Naive thymus-derived CD8-positive, alpha-beta T cell (primary cell): ENCODE results near the gene TNNI2. TPM values are rescaled to one million over a fixed set of nuclear protein-coding genes. Genes with fewer than 3 reads are reported as not detected.
"Not testable (repeated sequence)": the region's sequence is repeated elsewhere in the genome, so short reads cannot be mapped to it uniquely, and the experiment has no call there.

Experiments
- ATAC-seq, 2 donors: fragments of 150-1000 bp; cut with Tn5 transposase in 1 of 2; sonication (Bioruptor Pico), chemical (Tn5 transposase) in 1 of 2; 1 replicate in 1 of 2; 2 replicates in 1 of 2; pipeline ENCODE4 v1.10.0; 2021; ENCODE audit warnings: mild to moderate bottlenecking in 2 of 2, moderate library complexity in 2 of 2
- POLR2A ChIA-PET: fragments of 350-600 bp; sonication (Branson Sonifier 250); formaldehyde crosslinking; loops from one replicate; lab custom pipeline; 2021; ENCODE audit warnings: antibody characterized with exemption; lab: Charles Lee
- DNase-seq, 10 donors: peaks; one replicate each; pipeline versions ENCODE4 v3.0.0 to v3.0.0-alpha.2; 2020 to 2022
- H3K27ac Mint-ChIP-seq, 10 donors: one replicate each; pipeline ENCODE4 v1.8.0; 2020 to 2022; ENCODE audit warnings: mild to moderate bottlenecking in 10 of 10, mixed read lengths in 10 of 10, moderate library complexity in 4 of 10, inconsistent platforms in 1 of 10
- H3K27me3 Mint-ChIP-seq, 5 donors: one replicate each; pipeline ENCODE4 v1.8.0; 2021 to 2022; ENCODE audit warnings: mixed read lengths in 5 of 5
- H3K36me3 Mint-ChIP-seq, 3 donors: one replicate each; pipeline ENCODE4 v1.8.0; 2020 to 2022; ENCODE audit warnings: mixed read lengths in 3 of 3, mild to moderate bottlenecking in 2 of 3, inconsistent platforms in 1 of 3
- H3K4me1 Mint-ChIP-seq, 4 donors: one replicate each; pipeline ENCODE4 v1.8.0; 2021 to 2022; ENCODE audit warnings: mixed read lengths in 4 of 4
- H3K4me3 Mint-ChIP-seq, 10 donors: one replicate each; pipeline ENCODE4 v1.8.0; 2020 to 2022; ENCODE audit warnings: mild to moderate bottlenecking in 10 of 10, mixed read lengths in 10 of 10, moderate library complexity in 6 of 10, inconsistent platforms in 1 of 10
- H3K9me3 Mint-ChIP-seq, 9 donors: one replicate each; pipeline ENCODE4 v1.8.0; 2020 to 2022; ENCODE audit warnings: mixed read lengths in 9 of 9, mild to moderate bottlenecking in 3 of 9, inconsistent platforms in 1 of 9, moderate library complexity in 1 of 9
- polyA plus RNA-seq, 3 donors: library from polyadenylated mRNA; unstranded; fragments of 300-500 nt; fragmentation: Illumina TruSeq; gene quantifications; one replicate each; pipeline ENCODE4 v1.2.3, GENCODE V29; 2021
- total RNA-seq, 8 experiments: library from RNA in 2 of 8; stranded (reverse) in 2 of 8; gene quantifications; one replicate each; pipeline ENCODE4 v1.2.3 and lab custom pipeline; 2021 to 2026

Gene TNNI2
- total RNA-seq (not detected), polyA plus RNA-seq (not detected), total RNA-seq (lab: John Stamatoyannopoulos, UW) (0 to 0.08 (median 0) reads per million in 6 experiments)

DNA sequence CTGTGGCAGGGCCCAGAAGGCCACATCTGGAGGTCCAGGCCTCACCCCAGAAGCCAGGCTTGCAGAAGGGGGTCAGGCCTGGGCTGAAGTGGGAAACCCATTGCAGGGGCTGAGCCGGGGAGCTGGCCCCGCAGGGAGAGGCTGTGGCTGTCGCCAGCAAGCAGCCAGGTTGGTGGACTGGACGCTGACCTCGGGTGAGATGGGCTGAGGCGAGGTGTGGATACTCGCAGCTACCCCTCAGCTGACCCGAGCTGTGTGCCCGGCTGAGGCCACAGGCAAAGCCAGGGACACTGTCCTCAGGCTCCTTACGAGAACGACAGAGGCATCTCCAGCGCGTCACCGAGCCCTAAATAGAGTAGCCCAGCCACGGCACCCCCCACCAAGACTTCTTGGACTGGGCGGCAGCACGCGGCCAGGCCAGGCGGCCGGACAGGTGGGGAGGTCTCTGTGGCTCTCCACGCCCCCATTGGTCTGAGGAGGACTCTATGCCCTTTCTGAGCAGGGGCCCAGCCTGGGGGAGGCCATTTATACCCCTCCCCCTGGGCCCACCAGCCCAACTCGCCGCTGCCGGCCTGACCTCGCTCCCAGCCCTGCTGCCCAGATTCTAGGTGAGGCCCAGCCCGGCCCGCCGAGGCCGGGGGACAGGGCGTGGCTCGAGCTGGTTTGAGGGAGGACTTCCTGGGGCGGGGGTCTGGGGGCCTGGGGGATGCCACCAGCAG is at the start of gene TNNI2:
TSS of gene TNNI2 (plus strand) at position 556 of the 719 bp plus-strand sequence. CDS start 716 bp downstream, outside the sequence.
- ATAC-seq (no peak), DNase-seq (peak in 1 of 10 donors; percentile 5)
- Mint-ChIP-seq H3K36me3 (no peaks in the 10 kb centered on the region), H3K4me1 (peaks cover 9 to 20% (median 16%) of the 10 kb centered on the region in 4 donors), H3K9me3 (no peaks in the 10 kb centered on the region), H3K27me3 (no peaks in the 10 kb centered on the region), H3K27ac (peak within 1 kb of the TSS in 4 of 10 donors; percentile 53 to 87 (median 68)), H3K4me3 (peak within 1 kb of the TSS in 3 of 10 donors; percentile 14 to 47 (median 34))
- POLR2A ChIA-PET, result interaction anchor here (0.8 to 2.0 kb wide), 6 partner anchors 13 to 109 kb away, joined by 3 to 8 read pairs (median 4); partner anchors contain the start of gene LSP1

DNA sequence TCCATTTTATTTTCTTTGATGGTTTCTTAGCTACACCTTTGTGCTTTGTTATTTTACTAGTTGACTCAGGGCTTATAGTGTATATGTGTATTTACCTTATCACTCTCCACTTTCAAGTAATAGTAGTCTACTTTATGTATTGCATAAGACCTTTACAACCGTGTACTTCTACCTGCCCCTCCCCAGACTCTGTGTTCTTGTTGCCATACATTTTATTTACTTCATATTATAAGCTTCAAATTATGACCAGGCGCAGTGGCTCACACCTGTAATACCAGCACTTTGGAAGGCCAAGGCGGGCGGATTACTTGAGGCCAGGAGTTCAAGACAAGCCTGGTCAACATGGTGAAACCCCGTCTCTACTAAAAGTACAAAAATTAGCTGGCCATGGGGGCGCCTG is 46.9 kb upstream of the TNNI2 start:
- Mint-ChIP-seq H3K27ac (peak overlapping the region in 2 of 10 donors; percentile 14 to 15), H3K9me3 (peaks cover 0 to 11% (median 3%) of the 10 kb centered on the region in 9 donors), H3K4me3 (no peak overlapping the region), H3K4me1 (peaks cover 5 to 11% (median 9%) of the 10 kb centered on the region in 4 donors), H3K27me3 (peaks cover 0 to 8% (median 2%) of the 10 kb centered on the region in 5 donors), H3K36me3 (peaks cover 0 to 4% (median 0%) of the 10 kb centered on the region in 3 donors)
- no peak for DNase-seq
- POLR2A ChIA-PET, result no interaction called here
- no peak for ATAC-seq

DNA sequence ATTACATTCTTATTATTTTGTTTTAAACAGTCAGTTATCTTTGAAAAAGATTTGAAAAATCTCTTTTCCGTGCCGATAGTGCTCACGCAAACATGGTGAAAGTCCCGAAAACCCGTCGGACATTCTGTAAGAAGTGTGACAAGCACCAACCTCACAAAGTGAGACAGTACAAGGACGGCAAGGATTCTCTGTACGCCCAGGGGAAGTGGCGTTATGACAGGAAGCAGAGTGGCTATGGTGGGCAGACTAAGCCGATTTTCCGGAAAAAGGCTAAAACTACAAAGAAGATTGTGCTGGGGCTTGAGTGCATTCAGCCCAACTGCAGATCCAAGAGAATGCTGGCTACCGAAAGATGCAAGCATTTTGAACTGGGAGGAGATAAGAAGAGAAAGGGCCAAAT is 46.3 kb upstream of the TNNI2 start:
- peak overlapping the region in 5 of 10 donors; percentile 6 to 87 (median 39) for H3K27ac Mint-ChIP-seq
- peaks cover 5 to 11% (median 9%) of the 10 kb centered on the region in 4 donors for H3K4me1 Mint-ChIP-seq
- DNase-seq (no peak), ATAC-seq (no peak)
- peak overlapping the region; percentile 26 to 80 (median 72) for H3K4me3 Mint-ChIP-seq
- peaks cover 0 to 4% (median 0%) of the 10 kb centered on the region in 3 donors for H3K36me3 Mint-ChIP-seq
- peaks cover 0 to 11% (median 3%) of the 10 kb centered on the region in 9 donors for H3K9me3 Mint-ChIP-seq
- H3K27me3 Mint-ChIP-seq, result peaks cover 0 to 8% (median 2%) of the 10 kb centered on the region in 5 donors
- POLR2A ChIA-PET, result interaction anchor here (0.6 kb wide), 1 partner anchor 13 kb away, joined by 3 read pairs; no protein-coding TSS in a partner anchor

DNA sequence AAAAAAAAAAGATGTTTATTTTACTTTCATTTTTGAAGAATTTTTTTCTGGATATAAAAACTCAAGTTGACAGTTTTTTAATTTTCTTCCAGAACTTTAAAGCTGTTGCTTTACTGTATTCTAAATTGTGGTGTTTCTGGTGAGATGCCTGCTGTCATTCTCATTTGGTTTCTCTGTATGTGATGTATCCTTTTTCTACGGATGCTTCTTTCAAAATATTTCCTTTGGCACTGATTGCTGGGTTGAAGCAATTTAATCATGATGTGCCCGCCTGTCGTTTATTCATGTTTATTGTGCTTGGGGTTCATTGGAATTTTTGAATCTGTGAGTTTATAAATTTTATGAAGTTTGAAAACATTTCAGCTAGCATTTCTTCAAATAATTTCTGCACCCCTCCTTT is 45.7 kb upstream of the TNNI2 start:
- peak overlapping the region in 3 of 10 donors; percentile 12 to 78 (median 44) for H3K4me3 Mint-ChIP-seq
- no peak overlapping the region for H3K27ac Mint-ChIP-seq
- peaks cover 0 to 11% (median 3%) of the 10 kb centered on the region in 9 donors for H3K9me3 Mint-ChIP-seq
- peaks cover 0 to 4% (median 0%) of the 10 kb centered on the region in 3 donors for H3K36me3 Mint-ChIP-seq
- ATAC-seq, result no peak
- peaks cover 0 to 8% (median 2%) of the 10 kb centered on the region in 5 donors for H3K27me3 Mint-ChIP-seq
- DNase-seq, result no peak
- H3K4me1 Mint-ChIP-seq, result peaks cover 5 to 11% (median 9%) of the 10 kb centered on the region in 4 donors
- POLR2A ChIA-PET, result no interaction called here

DNA sequence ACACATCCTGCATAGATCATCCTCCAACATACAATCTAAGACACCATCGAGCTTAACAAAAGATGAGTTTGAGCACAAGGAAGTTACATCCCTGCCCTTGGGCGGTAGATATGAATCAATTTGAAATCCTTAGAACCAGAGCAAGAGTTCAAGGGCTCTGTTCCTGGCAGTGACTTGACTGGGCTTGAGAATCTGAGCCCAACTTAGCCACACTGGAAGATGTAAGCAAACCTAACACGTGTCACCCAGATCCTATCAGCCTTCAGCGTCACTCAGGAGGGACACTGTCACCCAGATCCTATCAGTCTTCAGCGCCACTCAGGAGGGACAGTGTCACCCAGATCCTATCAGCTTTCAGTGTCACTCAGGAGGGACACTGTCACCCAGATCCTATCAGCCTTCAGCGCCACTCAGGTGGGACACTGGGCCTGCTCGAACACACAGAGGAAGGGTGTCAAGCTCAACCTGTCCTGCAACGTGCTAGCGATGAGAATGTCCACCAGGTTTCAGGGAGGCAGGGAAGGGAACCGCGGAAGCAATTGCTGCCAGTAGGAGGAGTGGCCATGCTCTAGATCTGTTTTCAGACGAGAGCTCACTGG is 42.3 kb upstream of the TNNI2 start:
- ATAC-seq, result no peak
- H3K4me3 Mint-ChIP-seq, result no peak overlapping the region
- DNase-seq, result no peak
- peaks cover 0 to 16% (median 4%) of the 10 kb centered on the region in 5 donors for H3K27me3 Mint-ChIP-seq
- POLR2A ChIA-PET, result interaction anchor here (0.6 kb wide), 1 partner anchor 12 kb away, joined by 3 read pairs; no protein-coding TSS in a partner anchor
- H3K4me1 Mint-ChIP-seq, result peaks cover 3 to 9% (median 7%) of the 10 kb centered on the region in 4 donors
- H3K36me3 Mint-ChIP-seq, result peaks cover 0 to 4% (median 0%) of the 10 kb centered on the region in 3 donors
- H3K27ac Mint-ChIP-seq, result no peak overlapping the region
- peaks cover 0 to 11% (median 3%) of the 10 kb centered on the region in 9 donors for H3K9me3 Mint-ChIP-seq

DNA sequence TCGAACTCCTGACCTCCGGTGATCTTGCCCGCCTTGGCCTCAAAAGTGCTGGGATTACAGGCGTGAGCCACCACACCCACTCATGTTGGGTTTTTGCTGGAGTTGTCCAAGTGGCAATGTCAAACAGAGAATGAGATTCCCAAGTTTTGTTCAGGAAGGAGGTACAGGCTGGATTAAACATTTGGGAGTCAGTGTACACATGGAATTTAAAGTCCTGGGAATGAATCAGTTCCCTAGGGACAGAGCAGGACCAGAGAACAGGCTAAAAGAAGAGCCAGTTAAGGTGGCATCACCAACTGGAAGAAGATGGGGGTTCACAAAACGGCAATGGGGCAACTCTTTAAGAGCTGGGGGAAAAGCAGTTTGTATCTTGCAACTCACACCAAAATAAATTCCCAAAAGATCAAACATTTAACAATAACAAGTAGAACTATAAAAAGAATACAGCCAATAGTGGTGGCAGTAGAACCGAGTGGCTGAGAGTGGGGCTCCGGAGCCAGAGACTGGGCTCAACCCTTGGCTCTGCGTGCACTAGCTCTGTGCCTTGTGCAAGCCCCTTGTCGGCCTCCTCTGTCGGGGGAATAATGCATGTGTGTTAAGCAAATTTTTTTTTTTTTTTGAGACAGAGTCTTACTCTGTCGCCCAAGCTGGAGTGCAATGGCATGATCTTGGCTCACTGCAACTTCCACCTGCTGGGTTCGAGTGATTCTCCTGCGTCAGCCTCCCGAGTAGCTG is 41.2 kb upstream of the TNNI2 start:
- Mint-ChIP-seq H3K4me3 (no peak overlapping the region), H3K27me3 (peaks cover 0 to 17% (median 5%) of the 10 kb centered on the region in 5 donors), H3K9me3 (peaks cover 0 to 8% (median 1%) of the 10 kb centered on the region in 9 donors), H3K36me3 (peaks cover 0 to 3% (median 0%) of the 10 kb centered on the region in 3 donors), H3K4me1 (peaks cover under 1 to 6% (median 4%) of the 10 kb centered on the region in 4 donors), H3K27ac (peak overlapping the region in 2 of 10 donors; percentile 7 to 56)
- no peak for DNase-seq
- no peak for ATAC-seq
- POLR2A ChIA-PET, result no interaction called here

DNA sequence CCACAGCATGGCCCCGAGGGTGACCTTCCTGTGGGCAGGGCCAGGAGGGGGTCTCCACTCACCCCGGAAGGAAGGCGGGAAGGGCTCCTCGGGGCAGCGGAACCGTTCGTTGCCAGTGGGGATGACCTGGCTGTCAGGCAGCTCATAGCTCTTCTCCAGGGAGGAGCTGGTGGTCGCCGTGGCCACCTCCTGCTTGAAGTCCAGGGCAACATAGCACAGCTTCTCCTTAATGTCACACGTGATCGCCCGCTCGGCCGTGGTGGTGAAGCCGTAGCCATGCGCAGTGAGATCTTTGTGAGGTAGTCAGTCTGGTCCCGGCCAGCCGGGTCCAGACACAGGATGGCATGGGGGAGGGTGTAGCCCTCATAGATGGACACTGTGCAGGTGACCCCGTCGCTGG is 35.5 kb upstream of the TNNI2 start:
- Mint-ChIP-seq H3K9me3 (no peaks in the 10 kb centered on the region), H3K4me3 (no peak overlapping the region)

DNA sequence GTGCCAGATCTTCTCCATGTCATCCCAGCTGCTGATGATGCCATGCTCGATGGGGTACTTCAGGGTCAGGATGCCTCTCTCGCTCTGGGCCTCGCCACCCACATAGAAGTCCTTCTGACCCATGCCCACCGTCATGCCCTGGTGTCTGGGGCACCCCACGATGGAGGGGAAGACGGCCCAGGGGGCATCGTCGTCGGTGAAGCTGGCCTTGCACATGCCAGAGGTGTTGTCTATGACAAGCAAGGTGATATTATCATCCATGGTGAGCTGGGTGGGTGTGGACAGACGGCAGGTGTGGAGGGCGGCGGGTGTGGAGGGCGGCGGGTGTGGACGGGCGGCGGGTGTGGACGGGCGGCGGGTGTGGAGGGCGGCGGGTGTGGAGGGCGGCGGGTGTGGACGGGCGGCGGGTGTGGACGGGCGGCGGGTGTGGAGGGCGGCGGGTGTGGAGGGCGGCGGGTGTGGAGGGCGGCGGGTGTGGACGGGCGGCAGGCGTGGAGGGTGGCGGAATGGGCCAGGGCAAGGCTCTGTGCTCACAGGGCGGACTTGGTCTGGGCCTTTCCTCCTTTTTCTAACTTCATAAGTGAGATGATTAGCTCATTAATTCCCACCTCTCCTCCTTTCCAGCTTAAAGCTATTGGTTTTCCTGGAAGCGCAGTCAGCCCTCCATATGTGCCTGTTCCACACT is 34.8 kb upstream of the TNNI2 start:
- H3K4me3 Mint-ChIP-seq, H3K9me3 Mint-ChIP-seq, DNase-seq, H3K4me1 Mint-ChIP-seq, ATAC-seq, POLR2A ChIA-PET, H3K36me3 Mint-ChIP-seq, H3K27ac Mint-ChIP-seq: not testable (repeated sequence)
- peaks cover 0 to 15% (median 9%) of the 10 kb centered on the region in 5 donors for H3K27me3 Mint-ChIP-seq

More for the DNA sequence above, 35.5 kb upstream of the TNNI2 start:
- Mint-ChIP-seq H3K36me3 (no peaks in the 10 kb centered on the region), H3K27ac (no peak overlapping the region), H3K4me1 (peaks cover 0 to 1% (median 0%) of the 10 kb centered on the region in 4 donors), H3K27me3 (peaks cover 0 to 15% (median 9%) of the 10 kb centered on the region in 5 donors)
- DNase-seq, result no peak
- ATAC-seq, result no peak
- POLR2A ChIA-PET, result no interaction called here

DNA sequence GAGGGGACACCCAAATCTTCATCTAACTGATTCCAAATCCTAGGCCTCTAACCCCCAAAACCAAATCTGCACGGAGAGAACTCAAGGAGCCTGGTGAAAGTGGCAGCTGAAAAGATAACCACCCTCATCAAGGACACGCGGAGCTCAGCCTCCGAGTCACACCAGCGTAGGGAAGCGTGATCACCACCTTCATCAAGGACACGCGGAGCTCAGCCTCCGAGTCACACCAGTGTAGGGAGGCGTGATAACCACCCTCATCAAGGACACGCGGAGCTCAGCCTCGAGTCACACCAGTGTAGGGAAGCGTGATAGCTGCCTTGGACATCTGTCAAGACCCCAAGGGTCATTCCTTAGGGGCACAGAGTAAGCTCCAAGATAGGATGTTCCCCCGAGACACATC is 33.3 kb upstream of the TNNI2 start:
- H3K27ac Mint-ChIP-seq, result no peak overlapping the region
- peaks cover 0 to 17% (median 9%) of the 10 kb centered on the region in 5 donors for H3K27me3 Mint-ChIP-seq
- peaks cover 0 to 4% (median 0%) of the 10 kb centered on the region in 4 donors for H3K4me1 Mint-ChIP-seq
- ATAC-seq, result no peak
- H3K36me3 Mint-ChIP-seq, result no peaks in the 10 kb centered on the region
- H3K4me3 Mint-ChIP-seq, result no peak overlapping the region
- POLR2A ChIA-PET, result interaction anchor here (0.5 kb wide), 1 partner anchor 13 kb away, joined by 3 read pairs; no protein-coding TSS in a partner anchor
- no peak for DNase-seq
- peaks cover 0 to 2% (median 0%) of the 10 kb centered on the region in 9 donors for H3K9me3 Mint-ChIP-seq

DNA sequence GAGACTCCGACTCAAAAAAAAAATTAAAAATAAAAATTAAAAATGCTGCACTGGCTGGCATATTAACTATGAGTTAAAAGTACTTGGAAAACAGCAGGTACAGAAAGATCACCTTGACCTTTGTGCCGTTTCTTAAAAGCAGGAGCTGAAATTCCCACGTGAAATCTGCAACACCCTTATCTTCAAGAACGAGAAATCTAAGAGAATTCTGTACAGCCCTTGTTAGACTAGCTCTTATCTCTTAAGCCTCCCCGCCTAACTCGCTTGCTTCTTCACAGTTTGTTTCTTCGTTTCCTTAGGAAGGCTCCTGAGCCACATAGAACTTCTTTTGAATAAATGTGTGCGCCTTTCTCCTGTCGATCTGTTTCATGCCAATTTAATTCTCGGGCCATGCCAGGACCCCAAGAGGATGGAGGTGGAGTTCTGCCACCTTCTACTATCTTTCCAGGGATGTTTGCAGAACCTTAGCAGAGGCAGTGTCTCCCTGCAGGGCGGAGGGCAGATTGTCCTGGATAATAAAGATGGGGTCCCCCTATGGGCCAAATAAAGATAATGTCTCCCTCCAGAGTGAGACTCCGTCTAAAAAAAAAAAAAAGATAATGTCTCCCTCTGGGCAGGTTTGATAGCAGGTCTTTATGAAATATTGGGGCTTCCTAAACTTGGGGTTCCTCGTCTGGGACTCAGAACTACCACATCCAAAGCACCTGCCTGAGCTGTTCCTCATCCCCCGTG is 31.4 kb upstream of the TNNI2 start:
- H3K27me3 Mint-ChIP-seq, result peaks cover 0 to 15% (median 11%) of the 10 kb centered on the region in 5 donors
- H3K36me3 Mint-ChIP-seq, result peaks cover 0 to 3% (median 0%) of the 10 kb centered on the region in 3 donors
- POLR2A ChIA-PET, result no interaction called here
- H3K4me3 Mint-ChIP-seq, result no peak overlapping the region
- ATAC-seq (no peak), DNase-seq (no peak)
- peaks cover 0 to 4% (median under 1%) of the 10 kb centered on the region in 4 donors for H3K4me1 Mint-ChIP-seq
- H3K27ac Mint-ChIP-seq, result no peak overlapping the region
- peaks cover 0 to 2% (median 0%) of the 10 kb centered on the region in 9 donors for H3K9me3 Mint-ChIP-seq

DNA sequence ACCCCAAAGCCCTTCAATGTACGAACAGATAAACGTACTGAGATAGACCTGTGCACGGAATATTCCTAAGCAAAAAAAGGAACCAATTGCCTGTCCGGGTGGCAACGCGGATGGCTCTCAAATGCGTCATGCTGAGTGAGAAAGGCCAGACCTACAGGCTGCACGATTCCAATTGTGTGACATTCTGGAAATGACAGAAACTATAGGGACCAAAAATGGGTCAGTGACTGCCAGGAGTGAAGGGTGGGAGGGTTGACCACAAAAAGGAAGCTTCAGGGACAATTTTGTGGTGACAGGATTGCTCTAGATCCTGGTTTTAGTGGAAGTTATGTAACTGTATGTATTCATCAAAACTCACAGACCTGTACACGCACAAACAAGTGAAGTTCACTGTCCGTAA is 28.0 kb upstream of the TNNI2 start:
- H3K4me1 Mint-ChIP-seq, result peaks cover 0 to 4% (median under 1%) of the 10 kb centered on the region in 4 donors
- no peak overlapping the region for H3K4me3 Mint-ChIP-seq
- H3K9me3 Mint-ChIP-seq, result peaks cover 0 to 4% (median 0%) of the 10 kb centered on the region in 9 donors
- ATAC-seq (no peak), DNase-seq (no peak)
- peaks cover 0 to 16% (median 1%) of the 10 kb centered on the region in 5 donors for H3K27me3 Mint-ChIP-seq
- H3K36me3 Mint-ChIP-seq, result peaks cover 0 to 4% (median 0%) of the 10 kb centered on the region in 3 donors
- no peak overlapping the region for H3K27ac Mint-ChIP-seq
- POLR2A ChIA-PET, result no interaction called here
